Testis (tissue), 3 donors: ENCODE measurements around the gene INIP. TPM values are rescaled to one million over a fixed set of nuclear protein-coding genes. Genes with fewer than 3 reads are reported as not detected.

Experiments used
- DNase-seq: peaks from one replicate; pipeline ENCODE4 v3.0.0-alpha.2; 2019
- H3K27ac ChIP-seq, 2 donors: fragments of 200-600 bp; sonication (generic); one replicate each; pipeline ENCODE4 v1.5.1; 2019
- H3K27me3 ChIP-seq: fragments of 200-600 bp; sonication (generic); one replicate; pipeline ENCODE4 v1.5.1; 2019
- H3K36me3 ChIP-seq: fragments of 200-600 bp; sonication (generic); one replicate; pipeline ENCODE4 v1.5.1; 2017; ENCODE audit warnings: low read depth; ENCODE audit errors: missing control alignments
- H3K4me1 ChIP-seq: fragments of 200-600 bp; sonication (generic); one replicate; pipeline ENCODE4 v1.5.1; 2019
- H3K4me3 ChIP-seq, 2 donors: fragments of 200-600 bp; sonication (generic); one replicate each; pipeline ENCODE4 v1.5.1; 2017 to 2019
- H3K9me3 ChIP-seq: fragments of 200-600 bp; sonication (generic); one replicate; pipeline ENCODE4 v1.5.1; 2017
- POLR2A ChIP-seq: fragments of 450-650 bp; IDR thresholded peaks from one replicate; pipeline ENCODE4 v1.6.1; 2017; ENCODE audit warnings: antibody characterized with exemption, mild to moderate bottlenecking, moderate library complexity
- WGBS, 2 donors: methylation state at CpG; one replicate each; pipeline ENCODE4 v1.1.5; 2018; 5-methylcytosine and 5-hydroxymethylcytosine counted together
- intact Hi-C: fragments of 100-400 bp; cut with DNase I; formaldehyde crosslinking; loops from one replicate; pipeline ENCODE4 v1.15.1; 2023; ENCODE audit warnings: low total_unique reads
- polyA plus RNA-seq: library from polyadenylated mRNA; stranded (reverse); fragments of 350-450 nt; fragmentation: Illumina TruSeq; extraction: RNeasy Lipid Tissue Mini Kit (QIAGEN cat#74804); gene quantifications from one replicate; pipeline ENCODE4 v1.2.3, GENCODE V29; 2014; ENCODE audit warnings: low read depth, low replicate concordance; ENCODE audit not compliant: insufficient read depth
- total RNA-seq, 2 donors: library from RNA; depleted of rRNA; stranded (reverse); fragments of >200 nt; gene quantifications; one replicate each; pipeline ENCODE4 v1.2.3, GENCODE V29; 2016
- TF ChIP-seq, protein P1 (sequence below), 3 experiments: fragments of 450-650 bp in 2 of 3; fragments of 200-600 bp in 1 of 3; sonication (generic) in 1 of 3; IDR thresholded peaks; one replicate each; pipeline ENCODE4 v1.5.1; 2016 to 2019; ENCODE audit warnings: antibody characterized with exemption in 3 of 3, mild to moderate bottlenecking in 2 of 3, moderate library complexity in 1 of 3

Gene INIP
- total and polyA plus RNA-seq, 3 donors from 2014 or later, result 16.1 to 21.7 (median 18.5) TPM

DNA sequence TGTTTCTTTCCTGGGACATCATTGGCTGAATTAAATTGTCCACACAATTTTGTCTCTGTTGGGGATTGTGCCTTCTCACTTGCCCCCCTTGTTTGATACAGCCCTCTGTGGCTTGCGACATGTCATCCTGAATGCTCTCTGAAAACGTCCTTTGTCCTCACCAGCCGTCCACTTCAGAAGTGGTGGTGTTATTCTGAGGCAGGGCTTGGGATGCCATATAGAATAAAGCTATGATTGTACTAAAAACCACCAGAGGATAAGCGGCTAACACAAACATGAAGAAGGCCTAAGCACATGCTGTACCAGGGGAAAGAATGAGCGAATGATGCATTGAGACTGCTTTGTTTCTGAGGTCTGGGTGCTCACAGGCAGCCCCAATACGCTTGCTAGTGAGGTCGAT lies 29.2 kb upstream of the INIP start:
- H3K27ac ChIP-seq, result no peak overlapping the region
- H3K9me3 ChIP-seq, result no peaks in the 10 kb centered on the region
- DNase-seq, result no peak
- H3K4me1 ChIP-seq, result peaks cover 14% of the 10 kb centered on the region
- no peak overlapping the region for H3K4me3 ChIP-seq
- TF ChIP-seq, protein P1, sequence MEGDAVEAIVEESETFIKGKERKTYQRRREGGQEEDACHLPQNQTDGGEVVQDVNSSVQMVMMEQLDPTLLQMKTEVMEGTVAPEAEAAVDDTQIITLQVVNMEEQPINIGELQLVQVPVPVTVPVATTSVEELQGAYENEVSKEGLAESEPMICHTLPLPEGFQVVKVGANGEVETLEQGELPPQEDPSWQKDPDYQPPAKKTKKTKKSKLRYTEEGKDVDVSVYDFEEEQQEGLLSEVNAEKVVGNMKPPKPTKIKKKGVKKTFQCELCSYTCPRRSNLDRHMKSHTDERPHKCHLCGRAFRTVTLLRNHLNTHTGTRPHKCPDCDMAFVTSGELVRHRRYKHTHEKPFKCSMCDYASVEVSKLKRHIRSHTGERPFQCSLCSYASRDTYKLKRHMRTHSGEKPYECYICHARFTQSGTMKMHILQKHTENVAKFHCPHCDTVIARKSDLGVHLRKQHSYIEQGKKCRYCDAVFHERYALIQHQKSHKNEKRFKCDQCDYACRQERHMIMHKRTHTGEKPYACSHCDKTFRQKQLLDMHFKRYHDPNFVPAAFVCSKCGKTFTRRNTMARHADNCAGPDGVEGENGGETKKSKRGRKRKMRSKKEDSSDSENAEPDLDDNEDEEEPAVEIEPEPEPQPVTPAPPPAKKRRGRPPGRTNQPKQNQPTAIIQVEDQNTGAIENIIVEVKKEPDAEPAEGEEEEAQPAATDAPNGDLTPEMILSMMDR (IDR thresholded peaks at IDR 0.05), result no peak
- no peak for TF ChIP-seq POLR2A
- H3K36me3 ChIP-seq, result no peaks in the 10 kb centered on the region
- 87 to 91% methylated on average over 7 of the region's 7 CpGs for WGBS, 2 donors
- intact Hi-C loops, result no loop called here
- H3K27me3 ChIP-seq, result no peaks in the 10 kb centered on the region

GRCh38 chr9:112744177-112744576 lies 26.3 kb upstream of the INIP start:
- intact Hi-C loops, result no loop called here

DNA sequence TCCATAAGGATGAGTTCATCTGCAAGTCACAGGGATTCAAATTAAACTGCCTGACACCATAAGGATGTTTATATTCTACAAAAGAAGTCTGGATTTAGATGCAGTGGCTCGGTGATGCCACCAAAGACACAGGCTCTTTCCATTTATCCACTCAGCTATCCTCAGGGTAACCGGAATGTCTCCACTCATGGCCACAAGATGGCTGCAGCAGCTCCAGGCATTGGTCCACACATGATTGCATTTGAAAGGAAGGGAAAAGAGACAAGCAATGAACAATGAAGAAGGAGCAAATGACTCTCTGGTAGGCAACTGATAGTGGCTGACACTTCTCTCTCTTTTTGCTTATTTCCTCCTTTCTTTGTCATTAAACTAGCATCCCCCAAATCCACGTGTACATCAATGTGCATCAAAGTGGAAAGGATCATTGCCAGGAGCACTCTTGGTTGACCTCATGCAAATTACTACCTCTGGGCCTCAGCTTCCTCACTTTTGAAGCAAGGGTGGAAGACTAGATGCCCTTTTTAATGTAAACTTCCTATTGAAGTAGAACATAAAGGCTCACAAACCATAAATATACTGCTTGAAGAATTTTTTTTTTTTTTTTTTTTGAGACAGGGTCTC lies 25.4 kb upstream of the INIP start:
- TF ChIP-seq POLR2A, result no peak
- TF ChIP-seq, protein P1 (IDR thresholded peaks at IDR 0.05), result no peak
- Histone ChIP-seq H3K4me3 (no peak overlapping the region), H3K27me3 (no peaks in the 10 kb centered on the region), H3K36me3 (no peaks in the 10 kb centered on the region), H3K9me3 (no peaks in the 10 kb centered on the region), H3K27ac (no peak overlapping the region), H3K4me1 (no peaks in the 10 kb centered on the region)
- intact Hi-C loops, result no loop called here
- no peak for DNase-seq
- 86 to 87% methylated on average over 3 of the region's 3 CpGs for WGBS, 2 donors

More at GRCh38 chr9:112744177-112744576, 26.3 kb upstream of the INIP start:
- Histone ChIP-seq H3K27me3 (no peaks in the 10 kb centered on the region), H3K9me3 (no peaks in the 10 kb centered on the region), H3K27ac (no peak overlapping the region), H3K4me1 (peaks cover under 1% of the 10 kb centered on the region), H3K4me3 (no peak overlapping the region), H3K36me3 (no peaks in the 10 kb centered on the region)
- whole genome bisulfite sequencing, 2 donors, result 82 to 83% methylated on average over 4 of the region's 4 CpGs
- no peak for DNase-seq
- TF ChIP-seq POLR2A, result no peak
- TF ChIP-seq, protein P1 (IDR thresholded peaks at IDR 0.05), result no peak

- intact Hi-C loops, result no loop called here
- TF ChIP-seq, protein P1 (IDR thresholded peaks at IDR 0.05), result no peak
- TF ChIP-seq POLR2A, result no peak
- Histone ChIP-seq H3K36me3 (no peaks in the 10 kb centered on the region), H3K4me3 (no peak overlapping the region), H3K27ac (no peak overlapping the region), H3K4me1 (no peaks in the 10 kb centered on the region), H3K27me3 (no peaks in the 10 kb centered on the region), H3K9me3 (no peaks in the 10 kb centered on the region)
- DNase-seq, result no peak
- WGBS, 2 donors, result 66 to 76% methylated on average over 2 of the region's 2 CpGs
Observed at GRCh38 chr9:112734892-112735291, 17.0 kb upstream of the INIP start.

DNA sequence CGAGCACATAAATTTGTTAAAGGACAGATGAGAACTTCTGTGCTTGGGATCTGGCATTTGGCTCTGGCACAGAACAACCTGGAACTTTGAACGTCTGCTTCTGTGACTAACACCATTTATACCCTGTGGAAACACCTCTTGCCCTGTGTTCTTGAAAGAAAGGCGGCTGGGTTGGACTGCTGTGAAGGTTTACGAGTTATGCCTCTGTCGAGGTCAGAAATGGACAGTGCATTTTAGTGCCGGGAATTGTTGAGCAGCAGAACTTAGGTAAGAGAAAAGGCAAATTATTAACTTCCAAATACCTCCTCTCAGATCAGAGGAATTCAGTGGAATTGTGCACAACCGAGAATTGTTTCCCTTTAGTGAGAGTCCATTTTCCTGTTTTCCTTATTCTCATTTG lies 14.1 kb upstream of the INIP start:
- no peaks in the 10 kb centered on the region for H3K9me3 ChIP-seq
- H3K4me1 ChIP-seq, result no peaks in the 10 kb centered on the region
- no peaks in the 10 kb centered on the region for H3K27me3 ChIP-seq
- no peaks in the 10 kb centered on the region for H3K36me3 ChIP-seq
- intact Hi-C loops, result no loop called here
- H3K4me3 ChIP-seq, result no peak overlapping the region
- TF ChIP-seq POLR2A, result no peak
- TF ChIP-seq, protein P1 (IDR thresholded peaks at IDR 0.05), result no peak
- no peak for DNase-seq
- 84 to 85% methylated on average over 7 of the region's 7 CpGs for WGBS, 2 donors
- no peak overlapping the region for H3K27ac ChIP-seq
